A549 treated with dexamethasone at 1 μM for 4 hours (cell line): Measurements from ENCODE around the gene ADGRA1. TPM values are rescaled to one million over a fixed set of nuclear protein-coding genes. Genes with fewer than 3 reads are reported as not detected.

Experiments used
- total RNA-seq: library from RNA; stranded (reverse); fragments of 200-300 nt; extraction: Qiagen RNA extraction; gene quantifications from 5 replicates; pipeline ENCODE4 v1.2.3, GENCODE V29; 2022

Gene ADGRA1
- total RNA-seq, result 0.24 to 0.44 TPM (median 0.34 TPM) in 5 replicates

GRCh38 chr10:133087679-133088178, at the start of gene ADGRA1:
Gene ADGRA1 (plus strand): TSS chr10:133087924. CDS start chr10:133088910, 986 bp downstream.

GRCh38 chr10:133159950-133160825, 72.5 kb downstream of the ADGRA1 start, which contains the start of gene KNDC1:
Gene KNDC1 (plus strand): TSS chr10:133160219. CDS start chr10:133160468, 249 bp downstream.

Other genes starting within 250 kb of the ADGRA1 start
- 1.0 to 1.8 TPM (median 1.5 TPM) in 5 replicates for gene CFAP46, start 145.4 kb upstream of the ADGRA1 start, total RNA-seq
- 0.60 to 1.5 TPM (median 1.3 TPM) in 5 replicates for gene KNDC1, start 72.3 kb downstream of the ADGRA1 start, total RNA-seq
- not detected in 5 replicates for gene UTF1, start 142.3 kb downstream of the ADGRA1 start, total RNA-seq
- not detected in 5 replicates for gene VENTX, start 149.9 kb downstream of the ADGRA1 start, total RNA-seq
- 1.2 to 2.9 TPM (median 2.6 TPM) in 5 replicates for gene ADAM8, start 188.9 kb downstream of the ADGRA1 start, total RNA-seq
- gene TUBGCP2, start 220.9 kb downstream of the ADGRA1 start, total RNA-seq, result 36.0 to 38.5 TPM (median 37.2 TPM) in 5 replicates
- 60.8 to 75.5 TPM (median 68.0 TPM) in 5 replicates for gene ZNF511, start 221.0 kb downstream of the ADGRA1 start, total RNA-seq
- gene CALY, start 249.0 kb downstream of the ADGRA1 start, total RNA-seq, result 0.30 to 0.52 TPM (median 0.46 TPM) in 5 replicates